ENCODE results near the gene GEMIN5. TPM values are rescaled to one million over a fixed set of nuclear protein-coding genes. Genes with fewer than 3 reads are reported as not detected.

Gene GEMIN5
- total and polyA plus RNA-seq, 2 of the 13 experiments (the other 11 are each of a cell fraction or from before 2014, with no cell fraction given): 6.6 to 28.6 TPM

DNA sequence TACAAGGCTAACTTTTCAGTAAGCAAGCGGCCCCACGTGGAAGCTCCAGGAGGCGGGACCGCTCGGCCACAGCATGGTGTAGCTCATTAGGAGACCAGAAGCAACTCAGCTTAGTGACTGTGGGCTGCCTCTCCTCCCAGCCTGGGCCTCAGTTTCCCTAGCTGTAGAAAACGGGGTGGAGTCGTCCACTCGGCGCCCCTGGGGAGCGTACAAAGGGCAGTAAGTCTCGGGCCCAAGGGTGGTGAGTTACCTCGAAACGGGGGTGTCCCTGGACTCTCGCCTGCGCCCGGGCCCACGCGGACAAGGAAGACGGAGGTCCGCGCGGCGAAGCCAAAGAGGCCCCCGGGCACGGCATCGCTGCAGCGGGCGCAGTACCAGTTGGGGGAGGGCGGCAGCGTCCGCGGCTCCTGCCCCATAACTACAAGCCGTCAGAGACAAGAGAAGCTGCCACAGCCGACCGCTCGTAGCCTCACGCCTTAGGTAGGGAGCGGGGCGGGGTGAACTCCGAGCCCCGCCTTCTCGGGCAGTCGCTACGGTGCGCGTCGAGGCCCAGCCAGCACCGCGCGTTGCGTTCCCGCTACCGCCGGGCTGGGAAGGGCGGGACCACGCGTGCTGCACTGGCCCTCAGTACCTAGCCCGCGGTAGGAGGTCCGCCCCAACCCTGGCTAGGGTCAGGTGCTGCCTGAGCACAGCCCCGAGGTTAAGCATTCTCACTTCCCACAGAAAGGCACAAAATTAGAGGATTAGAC, at the start of gene GEMIN5 (continued):
- TF ChIP-seq ZNF839 (CRISPR knock-in tag; IDR thresholded peaks at IDR 0.05; ENCODE audit: borderline replicate concordance) (no peak), RNF2 (conservative IDR thresholded peaks at IDR 0.05; ENCODE audit: low read depth) (peak; percentile 58; the same call in 1 of the 2 replicates), ZNF577 (CRISPR knock-in tag; IDR thresholded peaks at IDR 0.05; ENCODE audit: borderline replicate concordance, low read depth) (no peak), SIN3A (IDR thresholded peaks at IDR 0.05; ENCODE audit: borderline replicate concordance, low read depth, low read length) (no peak), ATF7-NPFF (CRISPR knock-in tag; IDR thresholded peaks at IDR 0.05; ENCODE audit: low read depth) (peak; percentile 91), ZNF703 (CRISPR knock-in tag; IDR thresholded peaks at IDR 0.05; ENCODE audit: borderline replicate concordance) (no peak; the same call in 1 of the 2 replicates), ZNF546 (CRISPR knock-in tag; conservative IDR thresholded peaks at IDR 0.05) (no peak), SMC3 (IDR thresholded peaks at IDR 0.05; ENCODE audit: low read length) (no peak), ZNF367 (CRISPR knock-in tag; IDR thresholded peaks at IDR 0.05; ENCODE audit: borderline replicate concordance) (no peak), ELF4 (CRISPR knock-in tag; IDR thresholded peaks at IDR 0.05; ENCODE audit: borderline replicate concordance) (no peak), ZNF10 (CRISPR knock-in tag; IDR thresholded peaks at IDR 0.05; ENCODE audit: borderline replicate concordance, low read depth) (no peak), ZNF562 (CRISPR knock-in tag; IDR thresholded peaks at IDR 0.05; ENCODE audit: borderline replicate concordance) (no peak), MIER3 (CRISPR knock-in tag; IDR thresholded peaks at IDR 0.05; ENCODE audit: borderline replicate concordance) (peak; percentile 61; the same call in 1 of the 2 replicates), STAT5B (CRISPR knock-in tag; IDR thresholded peaks at IDR 0.05) (no peak), ZNF737 (CRISPR knock-in tag; IDR thresholded peaks at IDR 0.05; ENCODE audit: borderline replicate concordance) (0 out of 2 replicates have a peak, but pooled peaks have one; percentile 32), LCORL (IDR thresholded peaks at IDR 0.05) (no peak), LCORL (CRISPR knock-in tag; IDR thresholded peaks at IDR 0.05) (peak; percentile 64), GPN1 (CRISPR knock-in tag; IDR thresholded peaks at IDR 0.05; ENCODE audit: borderline replicate concordance) (no peak)
- TF ChIP-seq, protein P1, sequence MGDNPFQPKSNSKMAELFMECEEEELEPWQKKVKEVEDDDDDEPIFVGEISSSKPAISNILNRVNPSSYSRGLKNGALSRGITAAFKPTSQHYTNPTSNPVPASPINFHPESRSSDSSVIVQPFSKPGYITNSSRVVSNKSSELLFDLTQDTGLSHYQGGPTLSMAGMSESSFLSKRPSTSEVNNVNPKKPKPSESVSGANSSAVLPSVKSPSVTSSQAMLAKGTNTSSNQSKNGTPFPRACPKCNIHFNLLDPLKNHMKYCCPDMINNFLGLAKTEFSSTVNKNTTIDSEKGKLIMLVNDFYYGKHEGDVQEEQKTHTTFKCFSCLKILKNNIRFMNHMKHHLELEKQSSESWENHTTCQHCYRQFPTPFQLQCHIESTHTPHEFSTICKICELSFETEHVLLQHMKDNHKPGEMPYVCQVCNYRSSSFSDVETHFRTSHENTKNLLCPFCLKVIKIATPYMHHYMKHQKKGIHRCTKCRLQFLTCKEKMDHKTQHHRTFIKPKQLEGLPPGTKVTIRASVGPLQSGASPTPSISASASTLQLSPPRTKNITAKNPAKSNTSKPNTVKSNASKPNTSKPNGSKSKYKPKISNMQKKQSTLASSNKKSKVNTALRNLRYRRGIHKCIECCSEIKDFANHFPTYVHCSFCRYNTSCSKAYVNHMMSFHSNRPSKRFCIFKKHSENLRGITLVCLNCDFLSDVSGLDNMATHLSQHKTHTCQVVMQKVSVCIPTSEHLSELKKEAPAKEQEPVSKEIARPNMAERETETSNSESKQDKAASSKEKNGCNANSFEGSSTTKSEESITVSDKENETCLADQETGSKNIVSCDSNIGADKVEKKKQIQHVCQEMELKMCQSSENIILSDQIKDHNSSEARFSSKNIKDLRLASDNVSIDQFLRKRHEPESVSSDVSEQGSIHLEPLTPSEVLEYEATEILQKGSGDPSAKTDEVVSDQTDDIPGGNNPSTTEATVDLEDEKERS (CRISPR knock-in tag; IDR thresholded peaks at IDR 0.05): peak; percentile 50; the same call in 1 of the 2 replicates
- TF ChIP-seq, protein P2, sequence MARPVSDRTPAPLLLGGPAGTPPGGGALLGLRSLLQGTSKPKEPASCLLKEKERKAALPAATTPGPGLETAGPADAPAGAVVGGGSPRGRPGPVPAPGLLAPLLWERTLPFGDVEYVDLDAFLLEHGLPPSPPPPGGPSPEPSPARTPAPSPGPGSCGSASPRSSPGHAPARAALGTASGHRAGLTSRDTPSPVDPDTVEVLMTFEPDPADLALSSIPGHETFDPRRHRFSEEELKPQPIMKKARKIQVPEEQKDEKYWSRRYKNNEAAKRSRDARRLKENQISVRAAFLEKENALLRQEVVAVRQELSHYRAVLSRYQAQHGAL (CRISPR knock-in tag; IDR thresholded peaks at IDR 0.05; ENCODE audit: not compliant biosample characterization): no peak
- TF ChIP-seq, protein P3, sequence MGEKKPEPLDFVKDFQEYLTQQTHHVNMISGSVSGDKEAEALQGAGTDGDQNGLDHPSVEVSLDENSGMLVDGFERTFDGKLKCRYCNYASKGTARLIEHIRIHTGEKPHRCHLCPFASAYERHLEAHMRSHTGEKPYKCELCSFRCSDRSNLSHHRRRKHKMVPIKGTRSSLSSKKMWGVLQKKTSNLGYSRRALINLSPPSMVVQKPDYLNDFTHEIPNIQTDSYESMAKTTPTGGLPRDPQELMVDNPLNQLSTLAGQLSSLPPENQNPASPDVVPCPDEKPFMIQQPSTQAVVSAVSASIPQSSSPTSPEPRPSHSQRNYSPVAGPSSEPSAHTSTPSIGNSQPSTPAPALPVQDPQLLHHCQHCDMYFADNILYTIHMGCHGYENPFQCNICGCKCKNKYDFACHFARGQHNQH (CRISPR knock-in tag; IDR thresholded peaks at IDR 0.05): peak; percentile 77
- TF ChIP-seq, protein P4, sequence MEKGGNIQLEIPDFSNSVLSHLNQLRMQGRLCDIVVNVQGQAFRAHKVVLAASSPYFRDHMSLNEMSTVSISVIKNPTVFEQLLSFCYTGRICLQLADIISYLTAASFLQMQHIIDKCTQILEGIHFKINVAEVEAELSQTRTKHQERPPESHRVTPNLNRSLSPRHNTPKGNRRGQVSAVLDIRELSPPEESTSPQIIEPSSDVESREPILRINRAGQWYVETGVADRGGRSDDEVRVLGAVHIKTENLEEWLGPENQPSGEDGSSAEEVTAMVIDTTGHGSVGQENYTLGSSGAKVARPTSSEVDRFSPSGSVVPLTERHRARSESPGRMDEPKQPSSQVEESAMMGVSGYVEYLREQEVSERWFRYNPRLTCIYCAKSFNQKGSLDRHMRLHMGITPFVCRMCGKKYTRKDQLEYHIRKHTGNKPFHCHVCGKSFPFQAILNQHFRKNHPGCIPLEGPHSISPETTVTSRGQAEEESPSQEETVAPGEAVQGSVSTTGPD (CRISPR knock-in tag; IDR thresholded peaks at IDR 0.05): no peak
- TF ChIP-seq, protein P5, sequence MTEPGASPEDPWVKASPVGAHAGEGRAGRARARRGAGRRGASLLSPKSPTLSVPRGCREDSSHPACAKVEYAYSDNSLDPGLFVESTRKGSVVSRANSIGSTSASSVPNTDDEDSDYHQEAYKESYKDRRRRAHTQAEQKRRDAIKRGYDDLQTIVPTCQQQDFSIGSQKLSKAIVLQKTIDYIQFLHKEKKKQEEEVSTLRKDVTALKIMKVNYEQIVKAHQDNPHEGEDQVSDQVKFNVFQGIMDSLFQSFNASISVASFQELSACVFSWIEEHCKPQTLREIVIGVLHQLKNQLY (CRISPR knock-in tag; IDR thresholded peaks at IDR 0.05): no peak

All from HepG2 (cell line).